ENCODE measurements around the gene ZEB1. TPM values are rescaled to one million over a fixed set of nuclear protein-coding genes. Genes with fewer than 3 reads are reported as not detected.

Gene ZEB1
- total RNA-seq, 1 experiment from 2014 or later = 0.39 TPM

- DNase-seq = no peak
- no peak for TF ChIP-seq CTCF (conservative IDR thresholded peaks at IDR 0.05)
Measured at GRCh38 chr10:31483546-31483945, 164.5 kb downstream of the ZEB1 start.

More at GRCh38 chr10:31483546-31483945, 164.5 kb downstream of the ZEB1 start:
- Histone ChIP-seq H3K27me3 (ENCODE audit: insufficient read depth, low read length) (no peaks in the 10 kb centered on the region), H4K20me1 (ENCODE audit: control insufficient read depth, insufficient read depth, insufficient read length) (no peaks in the 10 kb centered on the region), H3K4ac (ENCODE audit: low read depth, low read length) (no peak overlapping the region), H3K14ac (ENCODE audit: insufficient read depth, low read length) (no peak overlapping the region), H4K91ac (ENCODE audit: insufficient read length, low read depth, low read length) (no peak overlapping the region), H3K23ac (ENCODE audit: insufficient read length, low read depth, low read length) (no peak overlapping the region), H2BK12ac (ENCODE audit: insufficient read length, low read depth, low read length) (no peak overlapping the region), H4K8ac (replicated peaks; ENCODE audit: insufficient read length, low read depth, low read length) (no peak overlapping the region), H3K4me1 (ENCODE audit: insufficient read depth, low read length) (no peaks in the 10 kb centered on the region), H2BK120ac (ENCODE audit: low read depth, low read length, poor library complexity, severe bottlenecking) (no peak overlapping the region), H2BK5ac (ENCODE audit: insufficient read length, low read length) (no peak overlapping the region), H4K5ac (ENCODE audit: insufficient read length, low read depth, low read length) (no peak overlapping the region), H3T11ph (ENCODE audit: low read length) (no peak overlapping the region), H3K9ac (ENCODE audit: extremely low read depth, insufficient read length, low read length) (no peak overlapping the region), H3K27ac (ENCODE audit: insufficient read length, low read depth, low read length) (no peak overlapping the region), H3K23me2 (ENCODE audit: insufficient read length, low read depth, low read length, poor library complexity, severe bottlenecking) (no peaks in the 10 kb centered on the region), H3K56ac (ENCODE audit: insufficient read length, low read depth, low read length) (no peak overlapping the region), H3K18ac (ENCODE audit: insufficient read length, low read depth, low read length) (no peak overlapping the region), H2AK5ac (ENCODE audit: insufficient read length, low read length) (no peak overlapping the region), H2BK15ac (ENCODE audit: low read depth, low read length) (no peak overlapping the region), H2AFZ (ENCODE audit: low read length) (no peak overlapping the region), H3K79me2 (ENCODE audit: insufficient read depth, low read length) (no peaks in the 10 kb centered on the region), H2BK20ac (ENCODE audit: low read depth, low read length, poor library complexity, severe bottlenecking) (no peak overlapping the region), H3K79me1 (ENCODE audit: insufficient read depth, low read depth, low read length, poor library complexity, severe bottlenecking) (no peaks in the 10 kb centered on the region), H3K9me3 (ENCODE audit: control insufficient read depth, low read depth, low read length) (no peaks in the 10 kb centered on the region), H3K4me2 (ENCODE audit: insufficient read depth, insufficient read length, low read length) (no peak overlapping the region)
- Mint-ChIP-seq H3K4me3 (no peak overlapping the region), H3K4me1 (no peaks in the 10 kb centered on the region), H3K36me3 (ENCODE audit: insufficient read depth in 1 of 3, low read depth in 3 of 3) (no peaks in the 10 kb centered on the region), H3K27ac (no peak overlapping the region), H3K9me3 (no peaks in the 10 kb centered on the region), H3K27me3 (ENCODE audit: low read depth) (no peaks in the 10 kb centered on the region)
- no CpG with 5 or more reads among the region's 2 CpGs for WGBS (ENCODE audit: extremely low coverage, insufficient read length, low lambda C conversion rate)
